Activated CD8-positive, alpha-beta T cell treated with anti-CD3 and anti-CD28 coated beads, Interleukin-2, amount 10 ng/mL, durations not matched to agents 7 days and 5 days (primary cell): ENCODE data around the gene CD109. TPM values are rescaled to one million over a fixed set of nuclear protein-coding genes. Genes with fewer than 3 reads are reported as not detected.
"Not testable (repeated sequence)": the region's sequence is repeated elsewhere in the genome, so short reads cannot be mapped to it uniquely, and the experiment has no call there.

Source experiments
- ATAC-seq: fragments of 150-1000 bp; cut with Tn5 transposase; one replicate; pipeline ENCODE4 v1.10.0; 2021; ENCODE audit warnings: moderate library complexity
- CTCF ChIA-PET: fragments of 350-600 bp; sonication (Branson Sonifier 250); formaldehyde crosslinking; loops from one replicate; lab custom pipeline; 2021; ENCODE audit warnings: antibody characterized with exemption; lab: Charles Lee
- POLR2A ChIA-PET: fragments of 350-600 bp; sonication (Branson Sonifier 250); formaldehyde crosslinking; loops from one replicate; lab custom pipeline; 2021; ENCODE audit warnings: antibody characterized with exemption; lab: Charles Lee
- DNase-seq: peaks from one replicate; pipeline ENCODE4 v3.0.0-alpha.2; 2020
- H3K27ac Mint-ChIP-seq: one replicate; pipeline ENCODE4 v1.8.0; 2021; ENCODE audit warnings: mild to moderate bottlenecking, mixed read lengths
- H3K27me3 Mint-ChIP-seq: one replicate; pipeline ENCODE4 v1.8.0; 2021; ENCODE audit warnings: low read depth, mixed read lengths
- H3K36me3 Mint-ChIP-seq: one replicate; pipeline ENCODE4 v1.8.0; 2021; ENCODE audit warnings: low read depth, mixed read lengths
- H3K4me1 Mint-ChIP-seq: one replicate; pipeline ENCODE4 v1.8.0; 2021; ENCODE audit warnings: low read depth, mixed read lengths
- H3K4me3 Mint-ChIP-seq: one replicate; pipeline ENCODE4 v1.8.0; 2021; ENCODE audit warnings: mild to moderate bottlenecking, mixed read lengths
- H3K9me3 Mint-ChIP-seq: one replicate; pipeline ENCODE4 v1.8.0; 2022; ENCODE audit warnings: mixed read lengths; ENCODE audit not compliant: insufficient read depth
- total RNA-seq, 2 experiments: library from RNA; stranded (reverse); gene quantifications; one replicate each; pipeline ENCODE4 v1.2.3, GENCODE V29; 2021

Gene CD109
- total RNA-seq, 2 experiments from 2014 or later: 4.4 to 5.0 TPM

DNA sequence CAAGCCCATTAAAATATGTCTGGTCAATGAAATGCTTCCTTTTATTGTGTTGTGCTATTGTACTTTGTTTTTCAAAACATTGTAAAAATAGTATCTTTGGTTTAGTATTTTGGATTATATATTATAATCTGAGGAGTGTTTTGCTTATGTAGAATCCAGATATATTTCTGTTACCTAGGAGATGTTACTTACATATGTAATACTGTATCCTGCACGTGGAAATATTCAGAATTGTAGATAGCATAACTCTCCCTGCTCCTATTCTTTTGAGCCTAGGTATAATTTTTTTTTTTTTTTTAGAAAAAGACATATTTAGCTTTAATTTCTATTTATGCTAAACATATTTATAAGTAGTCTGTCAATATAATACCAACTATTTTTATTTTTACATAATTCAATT lies 130.6 kb downstream of the CD109 start:
- no peaks in the 10 kb centered on the region for H3K9me3 Mint-ChIP-seq
- DNase-seq: no peak
- no peaks in the 10 kb centered on the region for H3K27me3 Mint-ChIP-seq
- H3K27ac Mint-ChIP-seq: no peak overlapping the region
- no peaks in the 10 kb centered on the region for H3K36me3 Mint-ChIP-seq
- POLR2A ChIA-PET: interaction anchor here (0.6 kb wide), 1 partner anchor 292 kb away, joined by 3 read pairs; no protein-coding TSS in a partner anchor
- no peak for ATAC-seq
- CTCF ChIA-PET: interaction anchor here (0.6 kb wide), 1 partner anchor 1383 kb away, joined by 3 read pairs; no protein-coding TSS in a partner anchor
- no peak overlapping the region for H3K4me3 Mint-ChIP-seq
- no peaks in the 10 kb centered on the region for H3K4me1 Mint-ChIP-seq

DNA sequence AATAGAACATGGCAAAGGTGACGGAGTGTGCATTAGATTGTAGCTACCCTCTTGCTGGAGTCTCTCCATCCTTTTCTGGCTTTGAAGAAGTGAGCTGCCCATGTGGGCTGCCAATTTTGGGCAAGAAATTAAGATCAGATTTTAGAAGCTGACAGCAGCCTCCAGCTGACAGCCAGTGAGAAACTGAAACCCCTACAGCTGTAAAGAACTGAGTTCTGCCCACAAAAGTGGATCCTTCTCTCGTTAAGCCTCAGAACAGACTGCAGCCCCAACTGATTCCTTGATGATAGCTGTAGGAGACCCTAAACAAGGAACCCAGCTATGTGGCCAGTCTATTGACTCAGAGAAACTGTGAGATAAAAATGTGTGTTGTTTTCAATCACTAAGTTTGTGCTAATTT lies 134.1 kb downstream of the CD109 start:
- CTCF ChIA-PET: no interaction called here
- no peak overlapping the region for H3K27ac Mint-ChIP-seq
- no peaks in the 10 kb centered on the region for H3K9me3 Mint-ChIP-seq
- POLR2A ChIA-PET: no interaction called here
- no peak for ATAC-seq
- H3K27me3 Mint-ChIP-seq: no peaks in the 10 kb centered on the region
- no peaks in the 10 kb centered on the region for H3K4me1 Mint-ChIP-seq
- DNase-seq: no peak
- no peak overlapping the region for H3K4me3 Mint-ChIP-seq
- no peaks in the 10 kb centered on the region for H3K36me3 Mint-ChIP-seq

DNA sequence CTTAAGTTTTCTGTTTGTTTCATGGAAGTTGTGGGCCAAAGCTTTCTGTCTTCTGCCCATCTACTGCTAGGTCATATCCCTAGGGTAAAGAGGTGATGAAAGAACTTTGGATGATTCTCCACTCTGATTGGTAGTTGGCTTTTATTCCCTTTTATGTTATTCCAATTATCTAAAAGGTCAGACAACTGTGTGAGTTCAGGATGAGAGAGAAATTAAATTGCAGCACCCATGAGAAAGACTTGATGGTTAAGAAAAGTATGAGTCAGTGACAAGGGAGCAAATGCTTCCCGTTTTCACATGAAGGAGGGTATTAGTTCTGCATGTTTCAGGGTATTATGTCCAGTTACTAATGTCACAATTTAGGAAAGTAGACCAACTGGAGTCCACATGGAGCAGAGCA lies 136.3 kb downstream of the CD109 start:
- no peak overlapping the region for H3K27ac Mint-ChIP-seq
- ATAC-seq (no peak), DNase-seq (no peak)
- no peaks in the 10 kb centered on the region for H3K4me1 Mint-ChIP-seq
- H3K9me3 Mint-ChIP-seq: no peaks in the 10 kb centered on the region
- ChIA-PET CTCF (no interaction called here), POLR2A (no interaction called here)
- H3K36me3 Mint-ChIP-seq: no peaks in the 10 kb centered on the region
- no peak overlapping the region for H3K4me3 Mint-ChIP-seq
- H3K27me3 Mint-ChIP-seq: no peaks in the 10 kb centered on the region

DNA sequence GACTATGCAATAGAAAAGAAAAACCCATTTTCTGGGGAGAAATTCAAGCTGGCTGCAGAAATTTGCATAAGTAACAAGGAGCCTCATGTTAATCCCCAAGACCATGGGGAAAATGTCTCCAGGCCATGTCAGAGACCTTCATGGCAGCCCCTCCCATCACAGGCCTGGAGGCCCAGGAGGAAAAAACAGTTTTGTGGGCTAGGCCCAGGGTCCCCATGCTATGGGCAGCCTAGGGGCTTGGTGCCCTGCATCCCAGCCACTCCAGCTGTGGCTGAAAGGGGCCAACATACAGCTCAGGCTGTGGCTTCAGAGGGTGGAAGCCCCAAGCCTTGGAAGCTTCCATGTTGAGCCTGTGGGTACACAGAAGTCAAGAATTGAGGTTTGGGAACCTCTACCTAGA lies 148.7 kb downstream of the CD109 start:
- H3K27me3 Mint-ChIP-seq, H3K36me3 Mint-ChIP-seq, H3K9me3 Mint-ChIP-seq, POLR2A ChIA-PET, DNase-seq, CTCF ChIA-PET, H3K4me3 Mint-ChIP-seq, H3K4me1 Mint-ChIP-seq, H3K27ac Mint-ChIP-seq, ATAC-seq: not testable (repeated sequence)

DNA sequence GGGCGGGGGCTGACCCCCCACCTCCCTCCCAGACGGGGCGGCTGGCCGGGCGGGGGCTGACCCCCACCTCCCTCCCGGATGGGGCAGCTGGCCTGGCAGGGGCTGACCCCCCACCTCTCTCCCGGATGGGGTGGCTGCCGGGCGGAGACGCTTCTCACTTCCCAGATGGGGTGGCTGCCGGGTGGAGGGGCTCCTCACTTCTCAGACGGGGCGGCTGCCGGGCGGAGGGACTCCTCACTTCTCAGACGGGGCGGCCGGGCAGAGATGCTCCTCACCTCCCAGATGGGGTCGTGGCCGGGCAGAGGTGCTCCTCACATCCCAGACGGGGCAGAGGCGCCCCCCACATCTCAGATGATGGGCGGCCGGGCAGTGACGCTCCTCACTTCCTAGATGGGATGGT lies 155.0 kb downstream of the CD109 start:
- POLR2A ChIA-PET, H3K27me3 Mint-ChIP-seq, CTCF ChIA-PET, DNase-seq, H3K9me3 Mint-ChIP-seq, H3K36me3 Mint-ChIP-seq, ATAC-seq, H3K27ac Mint-ChIP-seq, H3K4me1 Mint-ChIP-seq, H3K4me3 Mint-ChIP-seq: not testable (repeated sequence)

- no peak for ATAC-seq
- no peaks in the 10 kb centered on the region for H3K4me1 Mint-ChIP-seq
Measured at GRCh38 chr6:73854998-73855718, 159.2 kb downstream of the CD109 start.

DNA sequence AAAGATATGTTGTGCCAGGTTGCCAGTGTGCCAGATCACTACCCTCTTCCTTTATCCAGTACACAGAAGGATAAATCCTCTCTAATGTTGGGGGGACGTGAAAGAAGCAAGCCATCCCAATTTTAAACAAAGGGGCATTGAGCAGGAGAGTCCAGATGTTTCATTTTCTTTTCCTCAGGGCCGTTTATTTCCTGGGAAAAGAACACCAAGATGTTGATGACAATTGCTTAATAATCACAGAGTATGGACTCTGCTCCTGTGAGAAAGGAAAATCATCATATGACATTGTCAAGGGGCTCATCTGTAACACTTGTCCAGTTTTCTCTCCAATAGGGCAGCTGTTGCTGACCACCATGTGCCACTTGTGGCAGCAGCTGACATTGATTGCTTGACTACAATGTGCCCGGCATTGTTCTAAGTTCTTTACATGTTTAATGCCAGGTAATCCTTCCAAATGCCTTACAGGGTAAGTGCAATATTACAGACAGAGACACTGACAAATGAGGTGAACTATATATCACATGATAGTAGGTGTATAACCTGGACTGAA lies 161.4 kb downstream of the CD109 start:
- no peak for ATAC-seq
- ChIA-PET POLR2A (no interaction called here), CTCF (interaction anchor here (1.8 to 3.3 kb wide), 3 partner anchors 10 to 1353 kb away, joined by 4 to 27 read pairs (median 9); no protein-coding TSS in a partner anchor)
- H3K36me3 Mint-ChIP-seq: no peaks in the 10 kb centered on the region
- H3K9me3 Mint-ChIP-seq: no peaks in the 10 kb centered on the region
- peaks cover 2% of the 10 kb centered on the region for H3K27me3 Mint-ChIP-seq
- no peak for DNase-seq
- no peaks in the 10 kb centered on the region for H3K4me1 Mint-ChIP-seq
- H3K4me3 Mint-ChIP-seq: no peak overlapping the region
- no peak overlapping the region for H3K27ac Mint-ChIP-seq

More at GRCh38 chr6:73854998-73855718, 159.2 kb downstream of the CD109 start:
- CTCF ChIA-PET: interaction anchor here (0.8 to 3.3 kb wide), 7 partner anchors 9 to 1355 kb away, joined by 3 to 27 read pairs (median 5); partner anchors contain the start of gene COL12A1
- Mint-ChIP-seq H3K9me3 (no peaks in the 10 kb centered on the region), H3K27ac (no peak overlapping the region), H3K4me3 (no peak overlapping the region), H3K27me3 (no peaks in the 10 kb centered on the region), H3K36me3 (no peaks in the 10 kb centered on the region)
- POLR2A ChIA-PET: no interaction called here
- peak; percentile 45 for DNase-seq

DNA sequence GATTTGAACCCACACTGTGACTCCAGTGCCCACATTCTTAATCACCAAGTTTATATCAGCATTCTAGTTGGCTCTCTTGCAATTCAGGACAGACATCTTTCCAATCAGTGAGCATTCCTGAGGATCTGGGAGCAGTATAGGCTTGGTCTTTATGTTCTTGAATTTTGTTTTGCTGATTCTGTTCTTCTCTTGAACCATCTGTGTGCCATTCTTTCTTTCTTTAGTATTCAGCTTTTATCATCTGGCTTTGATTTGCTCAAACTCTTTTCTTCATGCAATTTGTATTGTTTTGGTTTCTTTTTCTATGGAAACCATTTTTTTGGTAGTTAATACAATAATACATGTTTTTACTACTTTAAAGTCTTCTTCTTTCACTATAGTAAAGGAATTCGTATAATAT lies 162.4 kb downstream of the CD109 start:
- DNase-seq (no peak), ATAC-seq (no peak)
- Mint-ChIP-seq H3K27me3 (peaks cover 2% of the 10 kb centered on the region), H3K27ac (no peak overlapping the region), H3K4me3 (no peak overlapping the region), H3K4me1 (no peaks in the 10 kb centered on the region), H3K36me3 (no peaks in the 10 kb centered on the region), H3K9me3 (no peaks in the 10 kb centered on the region)
- CTCF ChIA-PET: interaction anchor here (1.8 kb wide), 1 partner anchor 119 kb away, joined by 4 read pairs; no protein-coding TSS in a partner anchor
- POLR2A ChIA-PET: no interaction called here

DNA sequence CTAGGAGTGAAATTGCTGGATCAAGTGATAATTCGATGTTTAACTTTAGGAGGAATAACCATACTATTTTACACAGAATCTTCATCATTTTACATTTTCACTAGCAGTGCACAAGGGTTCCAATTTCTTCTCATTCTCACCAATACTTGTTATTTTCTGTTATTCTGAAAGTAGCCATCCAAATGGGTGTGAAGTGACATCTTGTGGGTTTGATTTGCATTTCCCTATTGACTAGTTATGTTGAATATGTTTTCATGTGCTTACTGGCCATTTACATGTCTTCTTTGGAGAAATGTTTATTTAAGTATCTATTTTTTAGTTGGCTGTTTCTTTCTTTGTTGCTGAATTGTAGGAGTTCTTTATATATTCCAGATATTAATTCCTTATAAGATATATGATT lies 164.3 kb downstream of the CD109 start:
- no peaks in the 10 kb centered on the region for H3K9me3 Mint-ChIP-seq
- ChIA-PET POLR2A (no interaction called here), CTCF (interaction anchor here (1.2 kb wide), 1 partner anchor 1344 kb away, joined by 3 read pairs; no protein-coding TSS in a partner anchor)
- peaks cover 5% of the 10 kb centered on the region for H3K27me3 Mint-ChIP-seq
- DNase-seq (no peak), ATAC-seq (no peak)
- no peaks in the 10 kb centered on the region for H3K36me3 Mint-ChIP-seq
- H3K4me1 Mint-ChIP-seq: no peaks in the 10 kb centered on the region
- no peak overlapping the region for H3K4me3 Mint-ChIP-seq
- H3K27ac Mint-ChIP-seq: no peak overlapping the region

DNA sequence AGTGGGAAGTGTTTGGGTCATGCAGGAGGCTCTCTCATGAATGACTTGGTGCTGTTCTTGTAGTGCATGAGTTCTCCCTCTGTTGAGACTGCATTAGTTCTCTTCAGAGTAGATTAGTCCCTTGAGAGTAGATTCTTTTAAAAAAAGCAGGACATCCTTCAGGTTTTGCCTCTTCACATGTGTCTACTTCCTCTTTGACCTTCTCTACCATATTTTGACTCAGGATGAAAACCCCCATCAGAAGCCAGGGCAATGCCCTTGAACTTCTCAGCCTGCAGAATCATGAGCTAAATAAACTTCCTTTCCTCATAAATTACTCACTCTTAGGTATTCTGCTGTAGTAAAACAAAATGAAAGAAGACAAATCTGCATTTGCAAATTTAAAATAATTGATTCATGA lies 170.3 kb downstream of the CD109 start:
- POLR2A ChIA-PET: no interaction called here
- ATAC-seq (no peak), DNase-seq (no peak)
- peaks cover 3% of the 10 kb centered on the region for H3K27me3 Mint-ChIP-seq
- no peak overlapping the region for H3K4me3 Mint-ChIP-seq
- no peaks in the 10 kb centered on the region for H3K9me3 Mint-ChIP-seq
- no peak overlapping the region for H3K27ac Mint-ChIP-seq
- no peaks in the 10 kb centered on the region for H3K4me1 Mint-ChIP-seq
- CTCF ChIA-PET: interaction anchor here (2.5 kb wide), 1 partner anchor 10 kb away, joined by 9 read pairs; no protein-coding TSS in a partner anchor
- no peaks in the 10 kb centered on the region for H3K36me3 Mint-ChIP-seq

- CTCF ChIA-PET: interaction anchor here (2.5 kb wide), 1 partner anchor 11 kb away, joined by 9 read pairs; no protein-coding TSS in a partner anchor
- no peaks in the 10 kb centered on the region for H3K36me3 Mint-ChIP-seq
- ATAC-seq: no peak
- POLR2A ChIA-PET: no interaction called here
- no peak overlapping the region for H3K4me3 Mint-ChIP-seq
- H3K27me3 Mint-ChIP-seq: peaks cover 5% of the 10 kb centered on the region
- no peaks in the 10 kb centered on the region for H3K4me1 Mint-ChIP-seq
- H3K27ac Mint-ChIP-seq: no peak overlapping the region
- no peaks in the 10 kb centered on the region for H3K9me3 Mint-ChIP-seq
- DNase-seq: no peak
Measured at GRCh38 chr6:73867411-73867810, 171.4 kb downstream of the CD109 start.

DNA sequence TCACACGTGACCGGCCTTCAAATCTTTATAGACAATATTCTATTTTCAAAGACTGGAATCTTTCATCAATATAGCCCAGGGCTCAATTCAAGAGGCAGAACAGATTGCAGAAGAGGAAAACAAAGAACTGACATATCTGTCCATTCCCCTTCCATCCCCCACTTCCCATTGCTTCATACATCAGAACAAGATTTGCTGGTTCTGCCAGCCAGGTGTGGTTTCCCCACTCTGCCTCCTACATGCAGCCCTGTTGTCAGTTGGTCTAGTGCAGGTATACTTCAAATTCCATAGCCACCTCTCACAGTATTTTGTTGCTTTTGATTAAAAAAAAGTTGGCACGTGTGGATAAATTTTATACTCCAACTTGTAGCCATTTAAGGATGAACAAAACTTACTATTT lies 174.9 kb downstream of the CD109 start:
- ChIA-PET CTCF (no interaction called here), POLR2A (no interaction called here)
- H3K27me3 Mint-ChIP-seq: peaks cover 5% of the 10 kb centered on the region
- no peaks in the 10 kb centered on the region for H3K9me3 Mint-ChIP-seq
- H3K27ac Mint-ChIP-seq: no peak overlapping the region
- ATAC-seq (no peak), DNase-seq (no peak)
- peaks cover 5% of the 10 kb centered on the region for H3K4me1 Mint-ChIP-seq
- H3K36me3 Mint-ChIP-seq: no peaks in the 10 kb centered on the region
- H3K4me3 Mint-ChIP-seq: no peak overlapping the region
